Right lobe of liver (tissue), 6 donors: ENCODE measurements around the gene MOB3B. TPM values are rescaled to one million over a fixed set of nuclear protein-coding genes. Genes with fewer than 3 reads are reported as not detected.
A peak's percentile ranks its signal among the peaks of the same experiment; 100 is the strongest.

Experiments
- ATAC-seq, 4 donors: fragments of 200-7000 bp; cut with Tn5 transposase; one replicate each; pipeline ENCODE4 v1.9.1; 2020; ENCODE audit warnings: mild to moderate bottlenecking in 4 of 4, moderate library complexity in 4 of 4
- DNase-seq, 3 donors: peaks; one replicate each; pipeline ENCODE4 v3.0.0-alpha.2; 2020
- H3K27ac ChIP-seq, 3 donors: fragments of 200-600 bp; one replicate each; pipeline ENCODE4 v1.8.0; 2022
- H3K27me3 ChIP-seq, 2 donors: fragments of 200-600 bp; one replicate each; pipeline ENCODE4 v1.8.0; 2022
- H3K36me3 ChIP-seq, 4 donors: fragments of 200-600 bp; sonication (generic) in 1 of 4; one replicate each; pipeline versions ENCODE4 v1.5.1 to v1.8.0; 2017 to 2022; ENCODE audit warnings: control low read depth in 1 of 4
- H3K4me1 ChIP-seq, 4 donors: fragments of 200-600 bp; sonication (generic) in 1 of 4; one replicate each; pipeline versions ENCODE4 v1.5.1 to v1.8.0; 2017 to 2022; ENCODE audit warnings: control low read depth in 1 of 4
- H3K4me3 ChIP-seq, 3 donors: fragments of 200-600 bp; one replicate each; pipeline ENCODE4 v1.8.0; 2022
- H3K9me3 ChIP-seq, 4 donors: fragments of 200-600 bp; sonication (generic) in 1 of 4; one replicate each; pipeline versions ENCODE4 v1.5.1 to v1.8.0; 2017 to 2022; ENCODE audit warnings: control low read depth in 1 of 4
- CTCF ChIP-seq, 4 donors: fragments of 200-600 bp in 3 of 4; fragments of 450-650 bp in 1 of 4; IDR thresholded peaks; one replicate each; pipeline versions ENCODE4 v1.5.1 to v1.8.0; 2016 to 2022; ENCODE audit warnings: antibody characterized with exemption in 4 of 4, mild to moderate bottlenecking in 2 of 4
- POLR2A ChIP-seq: fragments of 450-650 bp; IDR thresholded peaks from one replicate; pipeline ENCODE4 v1.6.1; 2017; ENCODE audit warnings: antibody characterized with exemption, mild to moderate bottlenecking
- WGBS: methylation state at CpG from one replicate; pipeline ENCODE4 v1.1.6; 2018; ENCODE audit warnings: low coverage, low lambda C conversion rate; ENCODE audit not compliant: insufficient coverage; ENCODE audit errors: missing lambda C conversion rate; 5-methylcytosine and 5-hydroxymethylcytosine counted together
- intact Hi-C, 2 donors: fragments of 100-400 bp; cut with DNase I; formaldehyde crosslinking; loops; one replicate each; pipeline versions ENCODE4 v1.11.2 to v1.14.1; 2022
- total RNA-seq, 6 experiments: library from RNA; depleted of rRNA in 2 of 6; stranded (reverse); fragments of >200 nt in 2 of 6; fragmentation: NEBNext Ultra II Directional in 3 of 6; extraction: Animal tissue kit (Norgen Biotek cat#: 25700) in 3 of 6; gene quantifications; one replicate each; pipeline versions ENCODE4 v1.1.0 to v1.2.4, GENCODE V29; 2016 to 2023
- donor health status: DM: no; HTN: yes; CAD: no.
- donor health status: DM: no; HTN: no; CAD: no.
- donor health status: DM: no; HTN: no; CAD: no.
- donor health status: DM: no; HTN: yes; CAD: no.
- donor health status: DM: no; HTN: yes; CAD: no.

MOB3B gene
- total RNA-seq, 6 experiments from 2014 or later, result 1.0 to 2.4 (median 1.7) TPM

GRCh38 chr9:27379311-27380251 lies 150.0 kb downstream of the MOB3B start:
- WGBS, result 22% methylated on average over 8 of the region's 8 CpGs
- no peaks in the 10 kb centered on the region for H3K36me3 ChIP-seq
- ATAC-seq (peak; percentile 76 to 93 (median 80)), DNase-seq (peak in 2 of 3 donors; percentile 48 to 65)
- TF ChIP-seq CTCF (IDR thresholded peaks at IDR 0.05) (no peak), POLR2A (no peak)
- peak overlapping the region; percentile 31 to 65 (median 54) for H3K27ac ChIP-seq
- H3K4me3 ChIP-seq, result peak overlapping the region in 1 of 3 donors; percentile 15
- H3K9me3 ChIP-seq, result no peaks in the 10 kb centered on the region
- H3K27me3 ChIP-seq, result no peaks in the 10 kb centered on the region
- peaks cover 0 to 30% (median 9%) of the 10 kb centered on the region in 4 donors for H3K4me1 ChIP-seq
- intact Hi-C loops, result loop anchor here in 1 of 2 donors (10.0 kb wide), 1 partner anchor 55 kb away; no protein-coding TSS in a partner anchor

GRCh38 chr9:27377811-27378456 lies 151.7 kb downstream of the MOB3B start:
- WGBS, result 22% methylated on average over 1 of the region's 1 CpG
- intact Hi-C loops, result no loop called here
- peak; percentile 8 to 62 (median 26) for ATAC-seq

GRCh38 chr9:27377147-27377807 lies 152.3 kb downstream of the MOB3B start:
- TF ChIP-seq POLR2A, result no peak
- TF ChIP-seq CTCF (IDR thresholded peaks at IDR 0.05), result no peak
- WGBS, result 54% methylated on average over 6 of the region's 8 CpGs
- peak in 1 of 4 donors; percentile 12 for ATAC-seq
- H3K9me3 ChIP-seq, result no peaks in the 10 kb centered on the region
- no peaks in the 10 kb centered on the region for H3K36me3 ChIP-seq
- intact Hi-C loops, result no loop called here
- no peak overlapping the region for H3K4me3 ChIP-seq
- DNase-seq, result no peak
- H3K27ac ChIP-seq, result no peak overlapping the region
- peaks cover 0 to 28% (median 9%) of the 10 kb centered on the region in 4 donors for H3K4me1 ChIP-seq
- no peaks in the 10 kb centered on the region for H3K27me3 ChIP-seq

More at GRCh38 chr9:27377811-27378456, 151.7 kb downstream of the MOB3B start:
- Histone ChIP-seq H3K36me3 (no peaks in the 10 kb centered on the region), H3K27me3 (no peaks in the 10 kb centered on the region), H3K27ac (no peak overlapping the region), H3K9me3 (no peaks in the 10 kb centered on the region), H3K4me1 (peaks cover 0 to 28% (median 9%) of the 10 kb centered on the region in 4 donors), H3K4me3 (no peak overlapping the region)
- TF ChIP-seq CTCF (IDR thresholded peaks at IDR 0.05) (no peak), POLR2A (no peak)
- no peak for DNase-seq

GRCh38 chr9:27373851-27374250 lies 155.8 kb downstream of the MOB3B start:
- 81% methylated on average over 4 of the region's 4 CpGs for WGBS

More at GRCh38 chr9:27373851-27374250, 155.8 kb downstream of the MOB3B start:
- ATAC-seq, result no peak
- no peak for DNase-seq
- TF ChIP-seq POLR2A (no peak), CTCF (IDR thresholded peaks at IDR 0.05) (no peak)
- H3K4me1 ChIP-seq, result peaks cover 0 to 13% (median 6%) of the 10 kb centered on the region in 4 donors
- H3K4me3 ChIP-seq, result no peak overlapping the region
- no peak overlapping the region for H3K27ac ChIP-seq
- H3K36me3 ChIP-seq, result no peaks in the 10 kb centered on the region
- H3K9me3 ChIP-seq, result no peaks in the 10 kb centered on the region
- H3K27me3 ChIP-seq, result no peaks in the 10 kb centered on the region
- intact Hi-C loops, result no loop called here
